IPS-18a (cell line): ENCODE measurements around the gene TENM4.

Experiments
- H3K27ac ChIP-seq: one replicate; pipeline ENCODE4 v1.5.1; 2013; ENCODE audit warnings: low read length
- H3K27me3 ChIP-seq: one replicate; pipeline ENCODE4 v1.6.1; 2013; ENCODE audit warnings: mild to moderate bottlenecking, low read length; ENCODE audit not compliant: control insufficient read depth, insufficient read depth
- H3K36me3 ChIP-seq: one replicate; pipeline ENCODE4 v1.6.1; 2013; ENCODE audit warnings: low read depth, low read length; ENCODE audit not compliant: control insufficient read depth
- H3K4me1 ChIP-seq: one replicate; pipeline ENCODE4 v1.6.1; 2013; ENCODE audit warnings: low read depth, low read length; ENCODE audit not compliant: control insufficient read depth
- H3K4me3 ChIP-seq: one replicate; pipeline ENCODE4 v1.5.1; 2013; ENCODE audit warnings: low read length
- H3K9ac ChIP-seq: one replicate; pipeline ENCODE4 v1.6.1; 2013; ENCODE audit warnings: mild to moderate bottlenecking, low read length, moderate library complexity
- H3K9me3 ChIP-seq: one replicate; pipeline ENCODE4 v1.6.1; 2013; ENCODE audit warnings: low read depth, low read length; ENCODE audit not compliant: control insufficient read depth

The TENM4 gene

GRCh38 chr11:79470161-79470560, 29.3 kb upstream of the TENM4 start:
- Histone ChIP-seq H3K27ac (no peak overlapping the region), H3K9ac (no peak overlapping the region), H3K4me1 (peaks cover 54% of the 10 kb centered on the region)

GRCh38 chr11:79467761-79468160, 26.9 kb upstream of the TENM4 start:
- Histone ChIP-seq H3K9me3 (no peaks in the 10 kb centered on the region), H3K4me3 (no peak overlapping the region), H3K4me1 (peaks cover 39% of the 10 kb centered on the region), H3K36me3 (no peaks in the 10 kb centered on the region), H3K27me3 (no peaks in the 10 kb centered on the region), H3K9ac (no peak overlapping the region), H3K27ac (no peak overlapping the region)

More at GRCh38 chr11:79470161-79470560, 29.3 kb upstream of the TENM4 start:
- Histone ChIP-seq H3K9me3 (no peaks in the 10 kb centered on the region), H3K36me3 (no peaks in the 10 kb centered on the region), H3K27me3 (no peaks in the 10 kb centered on the region), H3K4me3 (no peak overlapping the region)

GRCh38 chr11:79466411-79466810, 25.6 kb upstream of the TENM4 start:
- H3K27me3 ChIP-seq = no peaks in the 10 kb centered on the region
- no peak overlapping the region for H3K4me3 ChIP-seq
- H3K4me1 ChIP-seq = peaks cover 25% of the 10 kb centered on the region

GRCh38 chr11:79465160-79465559, 24.3 kb upstream of the TENM4 start:
- H3K27me3 ChIP-seq = no peaks in the 10 kb centered on the region
- H3K36me3 ChIP-seq = no peaks in the 10 kb centered on the region
- peaks cover 16% of the 10 kb centered on the region for H3K4me1 ChIP-seq
- no peak overlapping the region for H3K4me3 ChIP-seq
- H3K9me3 ChIP-seq = no peaks in the 10 kb centered on the region
- H3K27ac ChIP-seq = no peak overlapping the region
- H3K9ac ChIP-seq = no peak overlapping the region

More at GRCh38 chr11:79466411-79466810, 25.6 kb upstream of the TENM4 start:
- no peaks in the 10 kb centered on the region for H3K9me3 ChIP-seq
- H3K36me3 ChIP-seq = no peaks in the 10 kb centered on the region
- H3K27ac ChIP-seq = no peak overlapping the region
- no peak overlapping the region for H3K9ac ChIP-seq

- H3K4me1 ChIP-seq = peaks cover 3% of the 10 kb centered on the region
- no peak overlapping the region for H3K4me3 ChIP-seq
- no peaks in the 10 kb centered on the region for H3K36me3 ChIP-seq
- H3K27me3 ChIP-seq = no peaks in the 10 kb centered on the region
- H3K27ac ChIP-seq = no peak overlapping the region
- H3K9ac ChIP-seq = no peak overlapping the region
- no peaks in the 10 kb centered on the region for H3K9me3 ChIP-seq
Observed at GRCh38 chr11:79461666-79462645, 21.1 kb upstream of the TENM4 start.

- H3K4me3 ChIP-seq = no peak overlapping the region
- H3K36me3 ChIP-seq = no peaks in the 10 kb centered on the region
- no peaks in the 10 kb centered on the region for H3K27me3 ChIP-seq
- H3K27ac ChIP-seq = no peak overlapping the region
- no peaks in the 10 kb centered on the region for H3K9me3 ChIP-seq
- H3K4me1 ChIP-seq = peaks cover 3% of the 10 kb centered on the region
- H3K9ac ChIP-seq = no peak overlapping the region
Observed at GRCh38 chr11:79461144-79461543, 20.3 kb upstream of the TENM4 start.

- Histone ChIP-seq H3K4me1 (peaks cover 3% of the 10 kb centered on the region), H3K27ac (no peak overlapping the region), H3K27me3 (no peaks in the 10 kb centered on the region), H3K9me3 (no peaks in the 10 kb centered on the region), H3K9ac (no peak overlapping the region), H3K36me3 (no peaks in the 10 kb centered on the region), H3K4me3 (no peak overlapping the region)
Observed at GRCh38 chr11:79458709-79459108, 17.9 kb upstream of the TENM4 start.

- no peak overlapping the region for H3K4me3 ChIP-seq
- no peaks in the 10 kb centered on the region for H3K36me3 ChIP-seq
- H3K4me1 ChIP-seq = peaks cover 3% of the 10 kb centered on the region
- no peak overlapping the region for H3K9ac ChIP-seq
- H3K9me3 ChIP-seq = no peaks in the 10 kb centered on the region
- no peak overlapping the region for H3K27ac ChIP-seq
- H3K27me3 ChIP-seq = no peaks in the 10 kb centered on the region
Observed at GRCh38 chr11:79456501-79456900, 15.7 kb upstream of the TENM4 start.

GRCh38 chr11:79453617-79454016, 12.8 kb upstream of the TENM4 start:
- no peak overlapping the region for H3K4me3 ChIP-seq
- no peaks in the 10 kb centered on the region for H3K4me1 ChIP-seq
- H3K9me3 ChIP-seq = no peaks in the 10 kb centered on the region
- H3K27ac ChIP-seq = no peak overlapping the region
- H3K27me3 ChIP-seq = no peaks in the 10 kb centered on the region
- no peaks in the 10 kb centered on the region for H3K36me3 ChIP-seq
- no peak overlapping the region for H3K9ac ChIP-seq

GRCh38 chr11:79449040-79449439, 8.2 kb upstream of the TENM4 start:
- H3K4me1 ChIP-seq = peaks cover 6% of the 10 kb centered on the region
- no peak overlapping the region for H3K27ac ChIP-seq
- H3K9ac ChIP-seq = no peak overlapping the region
- no peaks in the 10 kb centered on the region for H3K9me3 ChIP-seq
- H3K36me3 ChIP-seq = no peaks in the 10 kb centered on the region
- no peak overlapping the region for H3K4me3 ChIP-seq
- H3K27me3 ChIP-seq = no peaks in the 10 kb centered on the region

GRCh38 chr11:79447038-79447786, 6.4 kb upstream of the TENM4 start:
- Histone ChIP-seq H3K4me1 (peaks cover 6% of the 10 kb centered on the region), H3K36me3 (no peaks in the 10 kb centered on the region), H3K27me3 (peaks cover 14% of the 10 kb centered on the region), H3K9me3 (no peaks in the 10 kb centered on the region), H3K9ac (no peak overlapping the region), H3K4me3 (no peak overlapping the region), H3K27ac (no peak overlapping the region)
